ENCODE results near the gene FBXL5.

DNA sequence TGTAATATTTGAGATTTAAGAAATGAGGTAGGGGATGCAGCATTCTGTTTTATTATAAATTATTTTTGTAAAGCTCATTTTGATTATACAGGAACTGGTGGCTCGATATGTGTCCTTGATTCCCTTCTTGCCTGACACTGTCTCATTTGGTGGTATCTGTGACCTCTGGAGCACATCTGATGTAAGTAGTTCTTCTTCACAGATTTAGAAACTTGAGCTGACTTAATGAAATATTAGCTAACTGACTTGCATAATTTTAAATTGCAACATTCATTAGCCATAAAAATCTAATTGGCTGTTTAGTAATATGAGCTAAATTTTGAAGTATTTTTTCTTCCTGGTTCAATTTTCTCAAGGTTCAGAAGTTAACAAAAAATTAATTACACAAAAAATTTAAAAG lies 69.1 kb downstream of the FBXL5 start:
- TF ChIP-seq, protein P1, sequence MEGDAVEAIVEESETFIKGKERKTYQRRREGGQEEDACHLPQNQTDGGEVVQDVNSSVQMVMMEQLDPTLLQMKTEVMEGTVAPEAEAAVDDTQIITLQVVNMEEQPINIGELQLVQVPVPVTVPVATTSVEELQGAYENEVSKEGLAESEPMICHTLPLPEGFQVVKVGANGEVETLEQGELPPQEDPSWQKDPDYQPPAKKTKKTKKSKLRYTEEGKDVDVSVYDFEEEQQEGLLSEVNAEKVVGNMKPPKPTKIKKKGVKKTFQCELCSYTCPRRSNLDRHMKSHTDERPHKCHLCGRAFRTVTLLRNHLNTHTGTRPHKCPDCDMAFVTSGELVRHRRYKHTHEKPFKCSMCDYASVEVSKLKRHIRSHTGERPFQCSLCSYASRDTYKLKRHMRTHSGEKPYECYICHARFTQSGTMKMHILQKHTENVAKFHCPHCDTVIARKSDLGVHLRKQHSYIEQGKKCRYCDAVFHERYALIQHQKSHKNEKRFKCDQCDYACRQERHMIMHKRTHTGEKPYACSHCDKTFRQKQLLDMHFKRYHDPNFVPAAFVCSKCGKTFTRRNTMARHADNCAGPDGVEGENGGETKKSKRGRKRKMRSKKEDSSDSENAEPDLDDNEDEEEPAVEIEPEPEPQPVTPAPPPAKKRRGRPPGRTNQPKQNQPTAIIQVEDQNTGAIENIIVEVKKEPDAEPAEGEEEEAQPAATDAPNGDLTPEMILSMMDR (IDR thresholded peaks at IDR 0.05; ENCODE audit: low read length) = no peak
- TF ChIP-seq EZH2 (IDR thresholded peaks at IDR 0.05; ENCODE audit: borderline replicate concordance, low read length) = no peak

All from OCI-LY1 (cell line).